Hematopoietic multipotent progenitor cell (in vitro differentiated cells): ENCODE measurements around the gene STKLD1. TPM values are rescaled to one million over a fixed set of nuclear protein-coding genes. Genes with fewer than 3 reads are reported as not detected.
"Not testable (repeated sequence)": the region's sequence is repeated elsewhere in the genome, so short reads cannot be mapped to it uniquely, and the experiment has no call there.

Experiments used
- DNase-seq, 3 donors: peaks; one replicate each; pipeline ENCODE4 v3.0.0-alpha.2; 2011 to 2015; ENCODE audit warnings: low read depth in 2 of 3, low spot score in 2 of 3
- small RNA-seq: library from RNA; depleted of rRNA; stranded (forward); fragments of <200 nt; gene quantifications from one replicate; pipeline ENCODE3, GENCODE V24; 2012
- total RNA-seq: library from RNA; depleted of rRNA; stranded (reverse); fragments of >200 nt; gene quantifications from one replicate; pipeline ENCODE4 v1.2.3, GENCODE V29; 2012

STKLD1 gene
- total RNA-seq, 1 donor: 0.81 TPM

- no peak for DNase-seq
These were observed 57.2 kb downstream of the STKLD1 start for GRCh38 chr9:133433351-133433843.

GRCh38 chr9:133436681-133437080 lies 60.5 kb downstream of the STKLD1 start:
- no peak for DNase-seq

- DNase-seq: no peak
These were observed 61.8 kb downstream of the STKLD1 start for GRCh38 chr9:133437753-133438531.

- DNase-seq: no peak
These were observed 63.2 kb downstream of the STKLD1 start for GRCh38 chr9:133439337-133439736.

GRCh38 chr9:133440874-133441273 lies 64.7 kb downstream of the STKLD1 start:
- DNase-seq: no peak

GRCh38 chr9:133441571-133441970 lies 65.4 kb downstream of the STKLD1 start:
- no peak for DNase-seq

GRCh38 chr9:133443248-133443647 lies 67.1 kb downstream of the STKLD1 start:
- no peak for DNase-seq

GRCh38 chr9:133443982-133444381 lies 67.8 kb downstream of the STKLD1 start:
- no peak for DNase-seq

GRCh38 chr9:133445293-133445969 lies 69.3 kb downstream of the STKLD1 start:
- no peak for DNase-seq

GRCh38 chr9:133448487-133448972 lies 72.4 kb downstream of the STKLD1 start:
- DNase-seq: no peak

GRCh38 chr9:133449760-133450159 lies 73.6 kb downstream of the STKLD1 start:
- no peak for DNase-seq

- DNase-seq: not testable (repeated sequence)
These were observed 75.7 kb downstream of the STKLD1 start for GRCh38 chr9:133451865-133452264.

GRCh38 chr9:133452562-133452961 lies 76.4 kb downstream of the STKLD1 start:
- no peak for DNase-seq

GRCh38 chr9:133453651-133454050 lies 77.5 kb downstream of the STKLD1 start:
- no peak for DNase-seq

- DNase-seq: no peak
These were observed 78.2 kb downstream of the STKLD1 start for GRCh38 chr9:133454325-133454724.

- no peak for DNase-seq
These were observed 78.9 kb downstream of the STKLD1 start for GRCh38 chr9:133454943-133455673.

Small RNAs within 50 kb of the gene (small RNA-seq; reads per million reads assigned to genes)
- not detected for gene RF00019
- not detected for gene SNORD24
- not detected for gene SNORD36A
- gene SNORD36B: not detected
- not detected for gene SNORD36C

Other genes with a start within 250 kb of the STKLD1 start
- 54.9 TPM for gene GBGT1, start 212.5 kb upstream of the STKLD1 start, total RNA-seq
- not detected for gene OBP2B, start 167.1 kb upstream of the STKLD1 start, total RNA-seq
- gene ABO, start 101.2 kb upstream of the STKLD1 start, total RNA-seq: 26.7 TPM
- 19.4 TPM for gene SURF6, start 40.2 kb upstream of the STKLD1 start, total RNA-seq
- gene MED22, start 28.2 kb upstream of the STKLD1 start, total RNA-seq: 27.5 TPM
- gene RPL7A, start 28.1 kb upstream of the STKLD1 start, total RNA-seq: 3,489 TPM
- 22.9 TPM for gene SURF1, start 19.9 kb upstream of the STKLD1 start, total RNA-seq
- 11.3 TPM for gene SURF2, start 19.8 kb upstream of the STKLD1 start, total RNA-seq
- gene SURF4, start 306 bp upstream of the STKLD1 start, total RNA-seq: 196 TPM
- gene REXO4, start 41.6 kb downstream of the STKLD1 start, total RNA-seq: 29.9 TPM
- 1.6 TPM for gene ADAMTS13, start 46.0 kb downstream of the STKLD1 start, total RNA-seq
- gene CACFD1, start 83.6 kb downstream of the STKLD1 start, total RNA-seq: 5.4 TPM
- 6.5 TPM for gene SLC2A6, start 102.7 kb downstream of the STKLD1 start, total RNA-seq
- gene MYMK, start 148.6 kb downstream of the STKLD1 start, total RNA-seq: not detected
- gene ADAMTSL2, start 158.3 kb downstream of the STKLD1 start, total RNA-seq: under 0.01 TPM
- under 0.01 TPM for gene FAM163B, start 233.0 kb downstream of the STKLD1 start, total RNA-seq